Natural killer cell (primary cell): ENCODE measurements around the gene PRTG. TPM values are rescaled to one million over a fixed set of nuclear protein-coding genes. Genes with fewer than 3 reads are reported as not detected.

Experiments used
- ATAC-seq, 3 donors: fragments of 150-1000 bp in 2 of 3; fragments of 200-7000 bp in 1 of 3; cut with Tn5 transposase; 1 replicate in 1 of 3; 2 replicates in 2 of 3; pipeline ENCODE4 v1.10.0; 2021; ENCODE audit warnings: mild to moderate bottlenecking in 2 of 3, moderate library complexity in 2 of 3
- DNase-seq, 2 donors: peaks; one replicate each; pipeline versions ENCODE4 v3.0.0 to v3.0.0-alpha.2; 2013 to 2021; ENCODE audit warnings: mixed read lengths in 1 of 2
- H3K27ac ChIP-seq: one replicate; pipeline ENCODE4 v1.5.1; 2013; ENCODE audit warnings: mild to moderate bottlenecking, low read length
- H3K27me3 ChIP-seq: one replicate; pipeline ENCODE4 v1.6.1; 2013; ENCODE audit warnings: low read length; ENCODE audit not compliant: control insufficient read depth, insufficient read depth
- H3K36me3 ChIP-seq: one replicate; pipeline ENCODE4 v1.6.1; 2013; ENCODE audit warnings: low read length; ENCODE audit not compliant: control insufficient read depth, insufficient read depth
- H3K4me1 ChIP-seq: one replicate; pipeline ENCODE4 v1.6.1; 2013; ENCODE audit warnings: low read length; ENCODE audit not compliant: control insufficient read depth, insufficient read depth
- H3K4me3 ChIP-seq: one replicate; pipeline ENCODE4 v1.5.1; 2013; ENCODE audit warnings: low read length
- H3K9me3 ChIP-seq: one replicate; pipeline ENCODE4 v1.6.1; 2013; ENCODE audit warnings: low read length; ENCODE audit not compliant: control insufficient read depth, insufficient read depth
- H3K27ac Mint-ChIP-seq, 2 donors: one replicate each; pipeline ENCODE4 v1.8.0; 2022; ENCODE audit warnings: mild to moderate bottlenecking in 2 of 2, mixed read lengths in 2 of 2, moderate library complexity in 1 of 2
- H3K27me3 Mint-ChIP-seq, 2 donors: one replicate each; pipeline ENCODE4 v1.8.0; 2022; ENCODE audit warnings: low read depth in 2 of 2, mixed read lengths in 2 of 2
- H3K36me3 Mint-ChIP-seq: one replicate; pipeline ENCODE4 v1.8.0; 2022; ENCODE audit warnings: mixed read lengths
- H3K4me1 Mint-ChIP-seq, 2 donors: one replicate each; pipeline ENCODE4 v1.8.0; 2022; ENCODE audit warnings: mixed read lengths in 2 of 2
- H3K4me3 Mint-ChIP-seq: one replicate; pipeline ENCODE4 v1.8.0; 2022; ENCODE audit warnings: mild to moderate bottlenecking, moderate library complexity, mixed read lengths
- H3K9me3 Mint-ChIP-seq, 2 donors: one replicate each; pipeline ENCODE4 v1.8.0; 2022; ENCODE audit warnings: mixed read lengths in 2 of 2
- WGBS: methylation state at CpG from one replicate; pipeline ENCODE4 v1.1.7; 2013; ENCODE audit warnings: missing lambda C conversion rate; ENCODE audit not compliant: insufficient coverage; 5-methylcytosine and 5-hydroxymethylcytosine counted together
- intact Hi-C: fragments of 100-400 bp; cut with micrococcal nuclease; formaldehyde crosslinking; loops from one replicate; pipeline ENCODE4 v1.14.2; 2022
- total RNA-seq, 4 donors: library from RNA; stranded (reverse); fragments of 120-200 nt in 1 of 4; gene quantifications; one replicate each; pipeline versions ENCODE4 v1.2.3 to v1.2.4, GENCODE V29; 2013 to 2022
- TF ChIP-seq, protein P1 (sequence below): fragments of 200-600 bp; IDR thresholded peaks from one replicate; pipeline ENCODE4 v1.8.0; 2022; ENCODE audit warnings: antibody characterized with exemption

PRTG gene
- total RNA-seq, 3 donors from 2014 or later (not counting 1 experiment from before 2014, with no cell fraction given) = not detected

- Histone ChIP-seq H3K4me1 (no peaks in the 10 kb centered on the region), H3K36me3 (no peaks in the 10 kb centered on the region), H3K4me3 (no peak overlapping the region), H3K27ac (no peak overlapping the region), H3K9me3 (no peaks in the 10 kb centered on the region), H3K27me3 (no peaks in the 10 kb centered on the region)
- intact Hi-C loops = no loop called here
- no peak overlapping the region for H3K27ac Mint-ChIP-seq
- no peaks in the 10 kb centered on the region for H3K9me3 Mint-ChIP-seq
- DNase-seq (no peak), ATAC-seq (no peak)
- H3K36me3 Mint-ChIP-seq = no peaks in the 10 kb centered on the region
- H3K4me1 Mint-ChIP-seq = no peaks in the 10 kb centered on the region
- TF ChIP-seq, protein P1, sequence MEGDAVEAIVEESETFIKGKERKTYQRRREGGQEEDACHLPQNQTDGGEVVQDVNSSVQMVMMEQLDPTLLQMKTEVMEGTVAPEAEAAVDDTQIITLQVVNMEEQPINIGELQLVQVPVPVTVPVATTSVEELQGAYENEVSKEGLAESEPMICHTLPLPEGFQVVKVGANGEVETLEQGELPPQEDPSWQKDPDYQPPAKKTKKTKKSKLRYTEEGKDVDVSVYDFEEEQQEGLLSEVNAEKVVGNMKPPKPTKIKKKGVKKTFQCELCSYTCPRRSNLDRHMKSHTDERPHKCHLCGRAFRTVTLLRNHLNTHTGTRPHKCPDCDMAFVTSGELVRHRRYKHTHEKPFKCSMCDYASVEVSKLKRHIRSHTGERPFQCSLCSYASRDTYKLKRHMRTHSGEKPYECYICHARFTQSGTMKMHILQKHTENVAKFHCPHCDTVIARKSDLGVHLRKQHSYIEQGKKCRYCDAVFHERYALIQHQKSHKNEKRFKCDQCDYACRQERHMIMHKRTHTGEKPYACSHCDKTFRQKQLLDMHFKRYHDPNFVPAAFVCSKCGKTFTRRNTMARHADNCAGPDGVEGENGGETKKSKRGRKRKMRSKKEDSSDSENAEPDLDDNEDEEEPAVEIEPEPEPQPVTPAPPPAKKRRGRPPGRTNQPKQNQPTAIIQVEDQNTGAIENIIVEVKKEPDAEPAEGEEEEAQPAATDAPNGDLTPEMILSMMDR = no peak
- H3K27me3 Mint-ChIP-seq = peaks cover 7 to 15% of the 10 kb centered on the region in 2 donors
- no peak overlapping the region for H3K4me3 Mint-ChIP-seq
- WGBS = 50% methylated on average over 2 of the region's 2 CpGs
Observed at GRCh38 chr15:55714064-55714463, 28.9 kb downstream of the PRTG start.

- ATAC-seq (no peak), DNase-seq (no peak)
- Histone ChIP-seq H3K36me3 (no peaks in the 10 kb centered on the region), H3K4me3 (no peak overlapping the region), H3K9me3 (no peaks in the 10 kb centered on the region), H3K27me3 (no peaks in the 10 kb centered on the region), H3K27ac (no peak overlapping the region), H3K4me1 (no peaks in the 10 kb centered on the region)
- H3K27ac Mint-ChIP-seq = no peak overlapping the region
- intact Hi-C loops = no loop called here
- peaks cover 2 to 20% of the 10 kb centered on the region in 2 donors for H3K27me3 Mint-ChIP-seq
- H3K4me1 Mint-ChIP-seq = no peaks in the 10 kb centered on the region
- WGBS = 89% methylated on average over 1 of the region's 2 CpGs
- TF ChIP-seq, protein P1 = no peak
- H3K4me3 Mint-ChIP-seq = no peak overlapping the region
- H3K36me3 Mint-ChIP-seq = no peaks in the 10 kb centered on the region
- H3K9me3 Mint-ChIP-seq = no peaks in the 10 kb centered on the region
Observed at GRCh38 chr15:55712363-55712762, 30.6 kb downstream of the PRTG start.

DNA sequence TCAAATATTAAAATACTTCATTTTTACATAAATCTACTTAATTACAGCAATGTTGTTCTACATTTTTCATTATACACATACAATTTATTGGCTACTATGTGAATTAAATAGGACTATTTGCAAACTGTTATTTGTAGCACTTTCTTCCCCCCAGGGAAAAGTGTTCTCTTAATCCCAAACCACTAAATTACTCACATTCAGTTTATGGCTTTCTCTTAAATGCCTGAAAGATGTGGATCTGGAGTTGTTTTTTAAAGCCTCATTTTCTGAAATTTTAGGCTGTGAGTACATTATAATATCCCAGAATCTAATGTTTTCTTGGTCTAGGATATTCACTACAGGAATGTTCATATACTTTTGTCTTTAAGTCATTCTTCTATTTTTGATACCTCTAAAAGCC is 32.7 kb downstream of the PRTG start:
- Mint-ChIP-seq H3K36me3 (no peaks in the 10 kb centered on the region), H3K4me3 (no peak overlapping the region), H3K4me1 (no peaks in the 10 kb centered on the region), H3K9me3 (no peaks in the 10 kb centered on the region), H3K27me3 (peaks cover 5 to 12% of the 10 kb centered on the region in 2 donors), H3K27ac (no peak overlapping the region)
- TF ChIP-seq, protein P1 = no peak
- Histone ChIP-seq H3K9me3 (no peaks in the 10 kb centered on the region), H3K36me3 (no peaks in the 10 kb centered on the region), H3K4me3 (no peak overlapping the region), H3K27me3 (no peaks in the 10 kb centered on the region), H3K4me1 (no peaks in the 10 kb centered on the region), H3K27ac (no peak overlapping the region)
- intact Hi-C loops = no loop called here
- no peak for DNase-seq
- ATAC-seq = no peak

GRCh38 chr15:55709458-55709857 is 33.5 kb downstream of the PRTG start:
- H3K36me3 ChIP-seq = no peaks in the 10 kb centered on the region
- H3K9me3 ChIP-seq = no peaks in the 10 kb centered on the region
- Mint-ChIP-seq H3K36me3 (no peaks in the 10 kb centered on the region), H3K9me3 (no peaks in the 10 kb centered on the region), H3K27me3 (peaks cover 5 to 11% of the 10 kb centered on the region in 2 donors), H3K27ac (no peak overlapping the region), H3K4me1 (no peaks in the 10 kb centered on the region), H3K4me3 (no peak overlapping the region)
- 100% methylated on average over 1 of the region's 2 CpGs for WGBS
- DNase-seq (no peak), ATAC-seq (no peak)
- no peaks in the 10 kb centered on the region for H3K4me1 ChIP-seq
- no peak overlapping the region for H3K27ac ChIP-seq
- intact Hi-C loops = no loop called here
- no peaks in the 10 kb centered on the region for H3K27me3 ChIP-seq
- H3K4me3 ChIP-seq = no peak overlapping the region
- TF ChIP-seq, protein P1 = no peak
